HPDE6-E6E7 (cell line): Measurements from ENCODE around the gene TAL1.

Experiments
- DNase-seq: peaks from one replicate; pipeline ENCODE4 v3.0.0; 2011; ENCODE audit warnings: missing footprints; ENCODE audit errors: extremely low spot score

The TAL1 gene

DNA sequence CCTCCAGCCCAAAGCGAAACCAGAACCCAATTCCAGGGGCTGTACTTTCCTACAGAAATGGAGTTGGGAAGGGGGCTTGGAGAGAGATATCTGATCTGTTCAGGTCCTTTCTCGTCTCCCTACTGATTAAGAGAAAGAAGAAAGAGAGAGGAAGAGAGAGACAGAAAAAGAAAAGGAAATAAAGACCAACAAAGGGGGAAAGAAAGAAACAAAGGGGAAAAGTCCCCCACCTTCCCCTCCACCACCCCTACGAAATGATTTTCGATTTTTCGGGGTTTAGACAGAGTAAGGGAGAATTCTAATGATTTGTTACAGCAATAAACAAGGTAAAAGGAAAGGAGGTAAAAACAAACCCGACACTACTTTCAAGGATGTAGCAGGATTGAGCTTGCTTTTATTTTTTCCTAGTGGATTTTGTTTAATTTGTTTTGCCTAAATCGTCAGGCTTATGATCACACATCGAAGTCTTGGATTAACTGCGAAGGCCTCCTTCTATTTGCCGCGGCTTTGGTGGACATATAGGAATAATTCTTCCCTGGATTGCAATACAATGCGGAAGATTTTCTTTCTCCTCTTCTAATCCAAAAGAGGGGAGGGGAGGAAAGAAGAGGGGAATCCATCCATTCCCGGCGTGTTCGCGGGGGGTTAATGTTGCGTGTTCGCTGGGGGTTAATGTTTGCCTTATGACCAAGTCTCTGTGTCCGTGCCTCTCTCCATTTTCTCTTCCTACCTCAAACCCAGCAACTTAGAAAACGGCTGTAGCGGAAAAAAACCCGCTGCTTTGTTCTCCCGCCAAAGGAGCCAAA is 1.9 kb downstream of the TAL1 start:
- DNase-seq = no peak

DNA sequence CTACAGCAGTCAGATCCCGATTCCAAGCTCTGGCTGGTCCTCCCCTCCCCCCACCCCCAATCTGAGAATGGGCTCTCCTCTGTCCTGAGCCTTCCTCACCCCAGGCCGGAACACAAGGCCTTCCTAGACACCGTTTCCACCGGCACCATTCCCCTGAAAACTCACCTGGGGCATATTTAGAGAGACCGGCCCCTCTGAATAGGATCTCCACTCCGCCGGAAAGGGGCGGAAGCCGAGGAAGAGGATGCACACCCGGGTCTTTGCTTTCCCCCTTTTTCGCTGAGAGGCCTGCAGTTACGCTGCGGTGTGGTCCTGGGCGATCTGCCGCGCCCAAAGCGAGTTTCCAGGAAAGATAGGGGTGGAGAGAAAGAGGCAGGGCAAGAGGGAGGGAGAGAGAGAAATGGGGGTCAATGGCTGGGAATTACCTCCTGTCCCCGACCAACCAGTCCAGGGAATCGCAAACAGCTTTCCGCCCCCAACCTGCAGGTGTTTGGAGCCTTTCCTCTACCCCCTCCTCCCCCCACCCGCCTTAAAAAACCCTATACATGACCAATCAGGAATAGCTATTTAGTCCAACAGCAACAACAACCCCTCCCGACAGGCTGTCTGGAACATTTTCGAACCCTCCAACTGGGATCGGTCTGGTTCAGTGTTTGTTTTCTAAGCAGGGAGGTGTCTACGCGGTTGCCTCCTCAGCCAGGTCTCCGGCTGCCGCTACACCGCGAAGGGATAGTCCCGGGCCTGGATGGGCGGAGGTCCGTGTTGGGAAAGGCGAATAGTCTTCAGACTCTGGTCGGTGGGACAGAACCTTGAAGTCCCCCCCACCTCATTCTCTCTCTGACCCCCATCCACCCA is 2.8 kb downstream of the TAL1 start:
- DNase-seq = no peak

GRCh38 chr1:47228644-47229030 is 3.4 kb downstream of the TAL1 start:
- DNase-seq = no peak

DNA sequence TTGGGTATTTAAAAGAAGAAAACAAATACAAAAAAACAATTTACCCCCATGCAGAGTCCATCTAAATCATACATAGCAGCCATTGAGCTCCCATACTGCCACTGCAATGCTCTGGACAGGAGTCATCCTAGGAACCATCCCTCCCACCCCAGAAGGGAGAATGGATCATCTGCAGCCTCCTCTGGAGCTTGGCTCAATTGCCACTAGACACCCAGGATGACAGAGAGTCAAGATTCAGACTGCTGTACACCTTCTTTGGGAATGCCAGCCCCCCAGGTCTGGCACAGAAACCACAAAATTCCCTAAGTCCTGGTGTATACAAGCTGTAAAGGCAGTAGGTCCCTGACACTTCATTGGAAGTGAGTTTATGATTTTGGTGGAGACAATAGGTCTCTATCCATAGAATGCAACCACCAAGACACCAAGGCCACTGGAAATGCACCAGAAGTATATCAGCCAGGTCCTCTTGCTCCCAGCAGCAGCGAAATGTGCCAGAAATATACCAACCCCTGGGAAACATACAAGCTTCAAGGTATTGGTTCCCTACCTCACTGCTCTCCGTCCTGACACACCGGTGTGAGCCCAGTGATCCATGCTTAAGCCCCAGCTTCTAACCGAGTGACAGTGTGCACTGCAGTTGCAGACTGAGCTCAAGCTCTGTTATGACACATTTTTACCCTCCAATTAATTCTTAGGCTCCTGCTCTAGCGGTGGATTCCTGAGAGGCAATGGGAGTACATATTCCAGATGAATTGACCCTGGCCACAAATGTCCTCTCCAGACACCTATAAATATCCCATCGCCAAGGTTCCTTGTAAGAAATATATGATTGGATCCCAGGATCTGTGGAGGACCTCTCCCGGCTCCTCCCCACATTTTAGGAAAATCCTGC is 4.4 kb downstream of the TAL1 start:
- DNase-seq = no peak

GRCh38 chr1:47226839-47227215 is 5.2 kb downstream of the TAL1 start:
- DNase-seq = no peak

DNA sequence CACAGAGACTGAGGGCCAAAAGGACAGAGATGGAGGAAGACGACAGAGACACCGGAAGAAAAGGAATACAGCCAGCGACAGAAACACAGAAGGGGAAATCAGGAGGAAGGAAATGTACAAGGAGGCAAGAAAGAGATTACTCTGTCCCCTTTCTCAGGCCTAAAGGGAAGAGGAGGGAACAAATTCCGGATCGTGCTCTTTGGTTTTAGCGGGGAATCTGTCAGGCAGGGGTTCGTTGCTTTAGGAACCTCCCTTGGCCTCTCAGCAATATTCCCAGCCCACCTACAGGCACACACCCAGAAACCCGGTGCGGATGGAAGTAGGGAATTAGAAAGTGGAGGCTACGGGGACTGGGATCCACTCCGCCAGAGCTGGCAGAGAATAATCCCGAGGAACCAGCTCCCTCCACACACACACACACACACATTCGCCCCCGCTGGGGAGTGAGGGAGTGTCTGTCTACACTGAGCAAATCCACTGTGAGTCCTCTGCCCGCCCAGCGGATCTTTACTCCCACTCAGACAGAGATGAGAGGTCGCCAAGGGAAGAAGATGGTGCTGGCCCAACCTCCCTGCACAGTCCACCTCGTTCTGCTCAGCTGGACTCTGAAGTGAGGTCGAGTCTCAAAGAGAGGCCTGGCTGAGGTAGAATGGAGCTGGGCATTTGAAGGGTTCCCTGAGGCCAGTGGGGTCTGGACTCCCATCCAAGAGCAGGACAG is 5.7 kb downstream of the TAL1 start:
- DNase-seq = no peak

DNA sequence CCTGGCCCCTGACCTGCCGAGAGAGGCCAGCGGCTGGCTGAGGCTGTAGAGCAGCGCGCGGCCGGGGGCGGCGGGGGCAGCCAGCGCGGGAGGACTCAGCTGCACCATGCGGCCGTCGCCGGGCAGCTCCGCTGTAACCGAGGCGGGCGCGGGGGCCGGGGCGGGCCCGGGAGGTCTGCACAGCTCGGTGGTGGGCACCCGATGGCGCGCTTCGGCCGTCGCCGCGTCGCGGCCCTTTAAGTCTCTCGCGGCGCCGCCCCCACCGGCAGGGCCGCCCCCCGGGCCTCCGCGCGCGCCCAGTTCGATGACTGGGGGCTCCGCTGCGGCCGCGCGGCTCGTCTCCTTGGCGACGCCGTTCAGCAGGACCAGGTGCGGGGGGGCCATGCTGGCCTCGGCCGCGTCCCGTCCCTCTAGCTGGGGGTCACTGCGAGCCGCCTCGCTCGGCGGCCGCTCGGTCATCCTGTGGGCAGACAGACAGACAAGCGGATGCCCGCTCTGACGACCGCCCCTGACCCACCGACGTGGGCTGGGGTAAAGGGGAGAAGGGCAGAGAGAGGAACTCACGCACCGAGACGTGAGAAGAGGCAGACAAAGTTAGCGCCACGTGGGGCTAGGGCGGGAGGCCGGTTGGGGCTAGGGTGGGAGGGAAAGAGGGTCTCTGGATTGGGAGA is 6.5 kb downstream of the TAL1 start:
- DNase-seq = no peak

GRCh38 chr1:47224676-47225399 is 7.2 kb downstream of the TAL1 start:
- DNase-seq = no peak

DNA sequence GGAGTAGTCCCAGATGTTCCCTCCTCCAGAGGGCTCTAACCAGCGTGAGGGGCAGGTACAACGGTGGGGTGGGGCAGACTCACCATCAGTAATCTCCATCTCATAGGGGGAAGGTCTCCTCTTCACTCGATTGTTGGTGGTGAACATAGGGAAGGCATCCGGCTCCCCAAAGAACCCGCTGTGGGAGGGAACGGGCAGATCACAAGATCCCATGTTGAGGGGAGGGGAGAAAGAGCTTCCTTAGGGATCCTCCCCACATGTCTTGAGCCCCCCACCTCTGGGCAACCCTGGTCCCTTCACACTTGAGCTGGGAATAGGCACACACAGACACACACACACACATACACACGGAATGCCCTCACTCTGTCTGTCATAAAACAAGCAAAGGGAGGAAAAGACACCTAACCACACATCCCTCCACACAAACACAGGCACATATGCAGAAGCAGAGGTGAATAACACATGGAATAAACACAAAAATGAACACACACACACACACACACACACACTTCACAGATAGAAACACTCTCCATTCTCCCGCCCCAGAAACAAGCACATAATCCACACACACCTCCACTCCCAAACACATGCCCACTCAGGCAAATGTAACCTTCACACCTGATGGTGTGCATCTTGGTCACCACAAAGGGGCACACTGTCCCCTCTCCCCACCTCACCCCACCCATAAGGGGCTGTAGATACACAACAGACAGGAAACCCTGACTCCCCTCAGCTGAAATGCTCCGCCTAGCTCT is 7.9 kb downstream of the TAL1 start:
- no peak for DNase-seq

DNA sequence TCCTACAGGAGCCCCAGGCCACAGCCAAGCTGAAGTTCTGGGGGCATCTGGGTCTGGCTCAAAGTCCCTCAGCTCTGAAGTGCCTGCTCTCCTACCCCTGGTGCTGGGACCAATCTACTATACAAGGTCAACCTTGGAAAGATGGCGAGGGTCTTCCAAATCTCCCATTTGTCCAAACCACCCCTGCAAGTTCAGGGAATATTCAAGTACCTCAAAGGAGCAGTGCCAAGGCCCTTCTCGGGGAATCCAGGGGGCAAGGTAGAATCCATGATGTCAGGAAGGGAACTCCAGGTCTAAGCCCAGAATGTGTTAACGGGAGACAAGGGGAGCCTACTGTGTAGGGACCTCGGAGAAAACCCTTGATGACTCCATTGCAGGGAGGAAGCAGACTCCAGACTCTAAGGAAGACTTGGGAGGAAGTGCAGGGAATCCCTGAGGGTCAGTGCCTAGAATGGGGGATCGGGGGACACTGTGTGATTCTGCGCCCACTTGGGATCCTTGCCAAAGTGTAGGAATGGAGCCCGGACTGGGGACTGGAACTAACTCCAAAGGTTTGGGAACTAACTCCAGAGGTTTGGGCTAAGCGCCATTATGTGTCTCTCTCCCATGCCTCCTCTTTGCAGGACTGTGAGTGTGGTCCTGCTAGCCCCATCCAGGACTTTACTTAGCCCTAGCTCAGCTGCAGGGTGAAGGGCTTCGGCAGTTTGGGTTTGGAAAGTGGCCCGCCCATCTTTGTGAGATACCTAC is 8.7 kb downstream of the TAL1 start:
- DNase-seq = no peak

DNA sequence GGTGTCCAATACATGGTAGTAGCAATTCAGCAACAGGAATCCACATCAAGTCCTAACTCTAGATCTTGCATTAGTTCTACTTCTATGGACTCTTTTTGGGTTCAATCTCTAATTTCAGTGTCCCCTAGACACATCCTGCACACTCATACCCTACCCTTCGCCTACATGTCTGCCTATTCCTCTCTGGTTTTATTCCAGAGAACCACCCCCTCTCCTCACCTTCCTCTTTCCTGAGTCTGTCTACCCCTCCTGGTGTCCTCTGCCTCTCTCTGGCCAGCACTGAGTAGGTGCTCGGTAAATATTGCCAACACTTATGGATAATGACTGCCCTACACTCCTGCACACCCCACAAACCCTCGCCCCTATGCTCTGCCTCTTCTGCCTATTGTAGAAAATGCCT is 9.5 kb downstream of the TAL1 start:
- no peak for DNase-seq

GRCh38 chr1:47219590-47220220 is 12.3 kb downstream of the TAL1 start:
- DNase-seq = no peak

GRCh38 chr1:47219001-47219400 is 13.0 kb downstream of the TAL1 start:
- no peak for DNase-seq

- DNase-seq = no peak
Observed at GRCh38 chr1:47216278-47217059, 15.6 kb downstream of the TAL1 start.

DNA sequence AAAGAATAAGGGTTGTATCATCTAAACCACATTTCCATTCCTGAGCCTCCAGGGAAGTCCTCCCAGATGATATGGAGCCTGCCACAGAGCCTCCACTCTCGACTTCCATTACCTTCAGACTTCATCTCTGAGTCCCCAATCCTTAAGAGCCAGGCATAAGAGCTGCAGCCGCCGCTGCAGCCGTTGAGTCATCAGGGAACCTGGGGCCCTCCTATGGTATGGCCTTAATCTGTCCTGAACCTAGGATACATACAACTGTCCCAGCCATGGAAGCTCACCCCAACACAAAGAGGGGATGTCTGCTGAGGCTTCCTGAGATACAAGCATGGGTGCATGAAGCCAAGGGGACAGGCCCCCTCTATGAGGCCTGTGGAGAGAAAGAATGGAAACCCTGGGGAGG is 16.3 kb downstream of the TAL1 start:
- DNase-seq = no peak

DNA sequence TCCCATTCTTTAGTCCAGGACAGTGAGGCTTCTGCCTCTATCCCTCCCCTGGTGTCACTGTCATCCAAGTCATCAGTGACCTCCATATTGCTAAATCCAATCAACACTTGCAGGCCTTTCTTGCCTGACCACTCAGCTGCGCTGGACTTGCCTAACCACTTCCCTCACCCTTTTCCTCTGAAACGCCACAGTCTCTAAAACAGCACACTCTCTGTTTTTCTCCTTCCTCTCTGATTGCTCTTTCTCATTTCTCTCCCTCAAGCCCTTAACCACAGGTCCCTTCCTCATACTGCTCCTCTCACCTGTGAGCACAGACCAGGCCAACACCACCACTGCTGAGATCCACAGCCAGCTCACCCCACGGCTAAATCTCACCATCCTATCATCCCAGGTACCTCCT is 17.5 kb downstream of the TAL1 start:
- DNase-seq = no peak

DNA sequence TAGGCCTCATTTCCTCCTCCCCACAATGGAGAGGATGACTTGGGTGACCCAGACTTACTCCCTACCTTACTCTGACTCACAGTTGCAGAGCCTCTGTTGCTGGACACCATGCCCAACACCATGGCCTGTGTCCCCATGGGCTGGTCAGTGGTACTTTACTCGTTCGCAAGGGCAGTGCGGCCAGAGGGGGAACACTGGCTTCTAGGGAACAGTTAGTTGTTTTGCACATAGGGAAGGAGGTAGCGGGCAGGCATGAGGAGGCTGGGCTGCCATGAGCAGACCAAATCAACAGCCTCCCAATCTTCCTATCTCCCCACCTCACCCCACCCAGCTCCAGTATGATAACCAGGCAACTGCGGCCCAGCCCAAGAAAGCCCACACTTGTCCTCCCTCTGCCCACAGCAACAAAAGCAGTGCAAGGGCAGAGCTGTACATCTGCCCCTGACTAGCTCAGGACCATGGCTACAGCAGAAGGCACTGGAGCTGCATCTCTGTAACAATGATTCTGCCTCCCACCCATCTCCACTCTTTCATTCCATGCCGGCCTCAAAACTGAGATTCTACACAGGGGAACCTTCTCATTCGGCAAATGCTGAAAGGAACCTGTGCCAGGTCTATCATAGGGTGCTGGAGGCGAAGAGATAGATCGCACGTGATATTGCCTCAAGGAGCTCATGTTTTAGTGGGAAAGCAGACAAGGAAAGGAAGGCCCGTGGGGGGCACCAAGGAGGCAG is 18.6 kb downstream of the TAL1 start:
- no peak for DNase-seq
